GM21423 (cell line): ENCODE results near the gene PSMC3IP.
"Not testable (repeated sequence)": the region's sequence is repeated elsewhere in the genome, so short reads cannot be mapped to it uniquely, and the experiment has no call there.

Experiments
- ATAC-seq: cut with Tn5 transposase; IDR thresholded peaks from one replicate; pipeline ENCODE4 v1.9.1; 2021; ENCODE audit warnings: mild to moderate bottlenecking, moderate library complexity; ENCODE audit not compliant: unreplicated experiment

Gene PSMC3IP, protein sequence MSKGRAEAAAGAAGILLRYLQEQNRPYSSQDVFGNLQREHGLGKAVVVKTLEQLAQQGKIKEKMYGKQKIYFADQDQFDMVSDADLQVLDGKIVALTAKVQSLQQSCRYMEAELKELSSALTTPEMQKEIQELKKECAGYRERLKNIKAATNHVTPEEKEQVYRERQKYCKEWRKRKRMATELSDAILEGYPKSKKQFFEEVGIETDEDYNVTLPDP

DNA sequence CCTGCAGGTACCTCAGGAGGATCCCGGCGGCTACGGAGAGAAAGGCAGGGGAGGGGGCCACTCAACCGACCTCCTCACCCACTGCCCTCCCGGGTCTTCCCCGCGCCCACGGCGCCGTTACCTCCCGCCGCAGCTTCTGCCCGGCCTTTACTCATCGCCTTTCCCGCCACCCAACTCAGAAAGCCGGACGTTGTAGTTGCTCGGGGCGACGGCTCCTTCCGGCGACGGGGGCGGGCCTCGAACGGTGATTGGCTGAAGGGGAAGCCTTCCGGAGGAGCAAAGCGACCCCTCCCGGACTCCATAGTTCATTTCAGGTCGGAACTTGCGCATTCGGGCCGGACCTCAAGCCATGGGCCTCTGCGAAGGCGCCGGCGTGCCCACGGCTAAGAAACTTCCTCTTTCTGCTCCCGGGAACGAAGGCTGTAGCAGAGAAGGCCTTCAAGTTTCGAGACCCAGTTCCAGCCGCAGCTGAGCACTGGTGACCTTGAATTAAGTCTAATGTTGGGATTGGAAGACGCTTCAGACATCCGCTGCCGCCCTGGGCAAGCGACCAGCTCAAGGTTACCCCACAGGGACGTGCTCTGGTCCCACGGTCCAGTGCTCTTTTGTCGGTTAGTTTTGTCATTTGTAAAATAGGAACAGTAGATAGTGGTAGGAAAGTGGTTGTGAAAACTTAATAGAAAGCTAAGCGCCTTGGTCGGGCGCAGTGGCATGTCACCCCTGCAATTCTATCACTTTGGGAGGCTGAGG, at the start of gene PSMC3IP:
PSMC3IP (minus strand) TSS at position 198 of the 750 bp plus-strand sequence; CDS start at position 155, 43 bp downstream.
- peak; percentile 67 for ATAC-seq

DNA sequence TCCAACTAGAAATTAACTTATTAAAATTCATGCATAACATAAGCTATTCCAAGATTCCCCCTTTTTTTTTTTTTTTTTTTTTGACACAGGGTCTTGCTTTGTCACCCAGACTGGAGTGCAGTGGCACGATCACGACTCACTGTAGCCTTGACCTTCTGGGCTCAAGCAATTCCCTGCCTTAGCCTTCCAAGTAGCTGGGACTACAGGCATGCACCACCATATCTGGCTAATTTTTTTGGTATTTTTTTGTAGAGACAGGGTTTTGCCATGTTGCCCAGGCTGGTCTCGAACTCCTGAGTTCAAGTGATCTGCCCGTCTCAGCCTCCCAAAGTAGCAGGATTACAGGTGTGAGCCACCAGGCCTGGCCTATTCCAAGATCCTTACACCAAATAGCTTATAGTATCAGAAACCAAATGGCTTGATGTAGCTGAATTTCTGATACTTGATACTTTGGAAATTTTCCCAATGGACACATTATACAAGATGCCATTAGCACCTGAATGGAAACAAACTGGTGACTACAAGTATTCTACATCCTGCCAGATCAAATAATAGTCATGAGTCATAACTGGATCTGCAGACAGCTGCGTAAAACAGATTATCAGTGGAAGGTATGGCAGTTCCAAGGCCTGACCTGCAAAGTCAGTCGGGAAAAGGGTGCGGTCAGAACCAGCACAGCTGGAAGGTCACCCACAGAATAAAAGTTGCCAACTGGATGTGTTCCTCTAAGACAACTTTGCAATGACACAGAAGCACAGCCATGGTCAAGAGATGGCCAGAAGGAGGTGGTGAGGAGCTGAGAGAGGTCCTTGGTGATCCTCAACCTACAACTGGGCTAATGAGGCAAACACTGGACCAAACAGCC, 46.4 kb upstream of the PSMC3IP start:
- no peak for ATAC-seq

GRCh38 chr17:42623271-42623670, 45.7 kb upstream of the PSMC3IP start:
- no peak for ATAC-seq

- ATAC-seq, result not testable (repeated sequence)
These were observed 44.5 kb upstream of the PSMC3IP start for GRCh38 chr17:42621987-42622386.

- ATAC-seq, result peak; percentile 64
These were observed 41.1 kb upstream of the PSMC3IP start for GRCh38 chr17:42618442-42619150.

GRCh38 chr17:42617956-42618431, 40.5 kb upstream of the PSMC3IP start:
- peak; percentile 6 for ATAC-seq

- no peak for ATAC-seq
These were observed 36.3 kb upstream of the PSMC3IP start for GRCh38 chr17:42613699-42614295.

GRCh38 chr17:42612013-42612412, 34.5 kb upstream of the PSMC3IP start:
- no peak for ATAC-seq

- ATAC-seq, result not testable (repeated sequence)
These were observed 32.6 kb upstream of the PSMC3IP start for GRCh38 chr17:42609814-42610801.

DNA sequence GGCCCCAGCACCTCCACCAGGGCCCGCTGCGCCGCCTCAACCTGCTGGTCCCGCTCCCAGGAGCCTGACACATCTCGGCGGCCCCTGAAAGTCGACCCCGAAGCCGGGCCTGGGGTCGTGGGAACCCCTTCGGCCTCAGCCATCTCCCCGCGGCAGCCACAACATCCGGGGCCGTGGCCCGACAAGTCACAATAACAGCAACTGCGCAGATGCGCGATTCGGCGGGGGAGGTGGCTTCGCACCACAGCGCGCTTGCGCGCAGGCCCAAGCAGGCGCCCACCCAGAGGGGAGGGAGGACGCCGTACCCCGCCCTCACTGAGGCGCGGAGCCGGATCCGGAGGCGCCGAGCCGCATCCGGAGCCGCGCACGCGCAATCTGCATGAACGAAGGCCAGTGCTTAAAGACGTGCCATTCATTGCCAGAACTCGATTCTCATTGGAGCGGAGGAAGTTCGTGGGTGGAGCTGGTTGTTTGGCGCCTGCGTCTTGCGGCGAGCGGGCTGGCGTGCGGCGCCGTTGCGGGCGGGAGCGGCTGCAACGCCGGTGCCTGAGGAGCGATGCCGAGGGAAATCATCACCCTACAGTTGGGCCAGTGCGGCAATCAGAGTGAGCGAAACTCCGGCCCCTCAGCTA, 31.8 kb upstream of the PSMC3IP start, which contains the start of the genes RETREG3 and TUBG1:
RETREG3 (minus strand) TSS at position 193 of the 632 bp plus-strand sequence; CDS start at position 143, 50 bp downstream.
TUBG1 (plus strand) TSS at position 502 of the 632 bp plus-strand sequence; CDS start at position 557, 55 bp downstream.
- ATAC-seq, result peak; percentile 87

DNA sequence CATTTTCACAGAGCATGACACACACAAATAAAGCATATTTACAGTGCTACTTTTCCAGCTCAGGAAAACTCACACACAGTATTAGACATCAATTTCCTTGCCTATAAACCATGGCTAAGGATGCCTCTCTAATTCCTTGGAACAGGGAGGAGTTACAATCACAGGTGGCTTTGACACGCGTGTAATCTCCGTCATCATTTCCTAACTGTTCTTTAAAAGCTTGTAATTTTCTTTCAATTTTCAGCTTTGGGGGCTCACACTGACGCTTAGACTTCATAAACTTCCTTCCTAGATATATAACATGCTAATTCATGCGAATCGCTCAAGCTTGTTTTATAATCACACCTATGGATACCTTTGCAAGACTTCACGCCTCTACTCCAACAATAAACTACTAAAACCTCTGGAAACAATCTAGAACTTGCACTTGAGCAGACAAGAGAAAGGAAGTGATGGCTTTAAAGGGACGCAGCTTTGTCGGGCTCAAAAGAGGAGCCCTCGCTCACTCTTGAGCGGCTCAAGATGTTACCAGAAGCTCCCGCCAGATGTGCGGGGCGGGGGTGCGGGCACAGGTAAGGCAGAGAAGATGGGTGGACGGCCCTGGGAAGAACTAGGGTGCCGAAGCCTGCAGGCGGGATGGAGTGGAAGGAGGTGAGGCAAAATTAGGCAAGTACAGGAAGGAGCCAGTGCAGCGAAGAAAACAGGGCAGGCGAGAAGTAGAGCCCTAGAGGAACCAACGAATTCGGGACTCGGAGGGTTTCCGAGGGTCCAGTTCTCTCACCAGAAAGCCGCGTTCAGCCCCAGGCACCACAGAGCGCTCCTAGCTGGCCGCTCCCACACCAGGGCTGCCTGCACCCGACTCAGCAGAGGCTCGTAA, 31.0 kb upstream of the PSMC3IP start:
- peak; percentile 2 for ATAC-seq

- no peak for ATAC-seq
These were observed 30.2 kb upstream of the PSMC3IP start for GRCh38 chr17:42607769-42608168.

DNA sequence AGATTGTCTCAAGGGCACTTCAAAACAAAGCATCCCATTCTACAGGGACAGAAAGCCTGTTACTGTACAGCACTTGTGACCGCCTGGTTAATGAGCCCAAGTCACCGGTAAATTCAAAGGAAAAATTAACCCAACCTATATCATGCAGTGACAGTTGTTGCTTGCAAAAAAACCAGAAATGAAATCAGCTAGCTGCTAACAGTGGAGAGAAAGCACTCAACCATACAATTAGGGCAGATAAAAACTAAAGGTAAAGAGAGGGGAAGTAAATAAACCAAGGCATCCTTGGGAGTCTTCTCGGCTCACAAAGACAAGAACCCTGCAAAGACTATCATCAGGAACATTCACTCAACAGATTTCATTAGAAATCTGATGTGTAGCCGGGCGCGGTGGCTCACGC, 25.8 kb upstream of the PSMC3IP start:
- no peak for ATAC-seq

DNA sequence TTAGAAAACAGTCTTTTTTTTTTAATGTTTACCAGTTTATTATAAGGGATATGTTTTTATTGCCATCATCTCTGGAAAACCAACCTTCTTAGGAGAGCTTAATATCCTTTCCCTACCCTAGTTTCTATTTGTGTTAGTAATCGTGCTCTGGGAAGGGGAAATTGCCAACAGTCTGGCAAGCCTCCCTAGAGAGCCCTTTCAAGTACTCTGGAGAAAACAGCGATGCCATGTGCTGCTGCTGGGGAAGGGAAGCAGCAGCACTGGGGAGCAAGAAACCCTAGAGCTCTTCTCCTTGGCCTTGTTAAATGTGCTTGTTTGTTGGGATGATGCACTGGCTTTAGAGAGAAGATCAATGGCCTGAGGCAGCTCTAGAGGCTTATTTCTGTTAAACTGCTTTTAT, 21.4 kb upstream of the PSMC3IP start:
- no peak for ATAC-seq

- no peak for ATAC-seq
These were observed 18.9 kb upstream of the PSMC3IP start for GRCh38 chr17:42596386-42596785.

GRCh38 chr17:42591411-42591810, 13.9 kb upstream of the PSMC3IP start:
- no peak for ATAC-seq

GRCh38 chr17:42590886-42591285, 13.4 kb upstream of the PSMC3IP start:
- ATAC-seq, result no peak
